ENCODE results near the gene U2AF2. TPM values are rescaled to one million over a fixed set of nuclear protein-coding genes. Genes with fewer than 3 reads are reported as not detected.

Gene U2AF2
- polyA plus RNA-seq, 3 donors = 5.3 to 166 (median 5.4) TPM

GRCh38 chr19:55613396-55613795, 41.4 kb upstream of the U2AF2 start:
- intact Hi-C loops (cut with micrococcal nuclease) = no loop called here
- H3K4me1 ChIP-seq (ENCODE audit: control insufficient read depth in 1 of 2, insufficient read depth in 2 of 2, low read length in 2 of 2) = peaks cover 27 to 31% of the 10 kb centered on the region in 2 donors
- no peak overlapping the region for H2AFZ ChIP-seq (ENCODE audit: insufficient read depth, low read depth, low read length, poor library complexity, severe bottlenecking)
- peaks cover 47% of the 10 kb centered on the region for H4K20me1 ChIP-seq (ENCODE audit: insufficient read depth, low read length)
- H3K36me3 Mint-ChIP-seq = peaks cover 39 to 63% of the 10 kb centered on the region in 2 donors
- no peak for TF ChIP-seq CTCF (IDR thresholded peaks at IDR 0.05)
- H3K9me3 Mint-ChIP-seq = peaks cover 0 to 2% (median 0%) of the 10 kb centered on the region in 7 donors
- H3K27me3 Mint-ChIP-seq (ENCODE audit: low read depth in 3 of 3) = no peaks in the 10 kb centered on the region
- DNase-seq = no peak
- H3K36me3 ChIP-seq (replicated peaks in 1 of 2; ENCODE audit: control insufficient read depth in 1 of 2, insufficient read depth in 2 of 2, low read length in 2 of 2) = peaks cover 20 to 44% of the 10 kb centered on the region in 2 donors
- H3K9me3 ChIP-seq (replicated peaks in 1 of 2; ENCODE audit: control insufficient read depth in 1 of 2, insufficient read depth in 1 of 2, low read length in 2 of 2) = no peaks in the 10 kb centered on the region
- peaks cover 67% of the 10 kb centered on the region for H3K79me2 ChIP-seq (ENCODE audit: insufficient read depth, low read length)
- H3K4me1 Mint-ChIP-seq = peaks cover 53% of the 10 kb centered on the region
- H3K27ac Mint-ChIP-seq = no peak overlapping the region
- WGBS (ENCODE audit: insufficient coverage) = over 99% methylated on average over 20 of the region's 27 CpGs
- H3K27me3 ChIP-seq (ENCODE audit: control insufficient read depth in 2 of 2, insufficient read depth in 2 of 2, low read length in 2 of 2) = no peaks in the 10 kb centered on the region
- no peak overlapping the region for H3K4me2 ChIP-seq (replicated peaks; ENCODE audit: extremely low read depth, low read length, poor library complexity, severe bottlenecking)
- no peak overlapping the region for H3K9ac ChIP-seq (ENCODE audit: insufficient read depth, low read length, poor library complexity, severe bottlenecking)
- H3K27ac ChIP-seq (ENCODE audit: low read depth in 1 of 2, low read length in 2 of 2) = no peak overlapping the region
- H3K4me3 ChIP-seq (replicated peaks in 1 of 3; ENCODE audit: low read depth in 2 of 3, low read length in 3 of 3) = no peak overlapping the region
- no peak overlapping the region for H3K4me3 Mint-ChIP-seq

GRCh38 chr19:55613930-55614710, 40.7 kb upstream of the U2AF2 start:
- H3K4me1 ChIP-seq (ENCODE audit: control insufficient read depth in 1 of 2, insufficient read depth in 2 of 2, low read length in 2 of 2) = peaks cover 35 to 38% of the 10 kb centered on the region in 2 donors
- H3K36me3 ChIP-seq (replicated peaks in 1 of 2; ENCODE audit: control insufficient read depth in 1 of 2, insufficient read depth in 2 of 2, low read length in 2 of 2) = peaks cover 20 to 43% of the 10 kb centered on the region in 2 donors
- no peaks in the 10 kb centered on the region for H3K27me3 ChIP-seq (ENCODE audit: control insufficient read depth in 2 of 2, insufficient read depth in 2 of 2, low read length in 2 of 2)
- H3K4me3 ChIP-seq (replicated peaks in 1 of 3; ENCODE audit: low read depth in 2 of 3, low read length in 3 of 3) = no peak overlapping the region
- H3K79me2 ChIP-seq (ENCODE audit: insufficient read depth, low read length) = peaks cover 60% of the 10 kb centered on the region
- no peaks in the 10 kb centered on the region for H3K9me3 ChIP-seq (replicated peaks in 1 of 2; ENCODE audit: control insufficient read depth in 1 of 2, insufficient read depth in 1 of 2, low read length in 2 of 2)
- Mint-ChIP-seq H3K27me3 (ENCODE audit: low read depth in 3 of 3) (no peaks in the 10 kb centered on the region), H3K4me3 (no peak overlapping the region), H3K4me1 (peaks cover 55% of the 10 kb centered on the region), H3K9me3 (peaks cover 0 to 2% (median 0%) of the 10 kb centered on the region in 7 donors), H3K27ac (no peak overlapping the region), H3K36me3 (peaks cover 36 to 58% of the 10 kb centered on the region in 2 donors)
- intact Hi-C loops (cut with micrococcal nuclease) = no loop called here
- DNase-seq = no peak
- H3K9ac ChIP-seq (ENCODE audit: insufficient read depth, low read length, poor library complexity, severe bottlenecking) = no peak overlapping the region
- no peak for TF ChIP-seq CTCF (IDR thresholded peaks at IDR 0.05)
- no peak overlapping the region for H3K4me2 ChIP-seq (replicated peaks; ENCODE audit: extremely low read depth, low read length, poor library complexity, severe bottlenecking)
- WGBS (ENCODE audit: insufficient coverage) = 96% methylated on average over 70 of the region's 75 CpGs
- H2AFZ ChIP-seq (ENCODE audit: insufficient read depth, low read depth, low read length, poor library complexity, severe bottlenecking) = no peak overlapping the region
- H4K20me1 ChIP-seq (ENCODE audit: insufficient read depth, low read length) = peaks cover 41% of the 10 kb centered on the region
- no peak overlapping the region for H3K27ac ChIP-seq (ENCODE audit: low read depth in 1 of 2, low read length in 2 of 2)

Measured in CD14-positive monocyte (primary cell).